Lung (tissue), 12 donors: ENCODE measurements around the gene DDX10. TPM values are rescaled to one million over a fixed set of nuclear protein-coding genes. Genes with fewer than 3 reads are reported as not detected.

Source experiments
- ATAC-seq: fragments of 200-7000 bp; cut with Tn5 transposase; one replicate; pipeline ENCODE4 v1.9.1; 2020; ENCODE audit warnings: moderate number of reproducible peaks; ENCODE audit not compliant: insufficient read depth, low FRiP score
- DNase-seq, 3 donors: peaks; one replicate each; pipeline ENCODE4 v3.0.0-alpha.2; 2013 to 2017
- H3K27ac ChIP-seq, 2 donors: one replicate each; pipeline ENCODE4 v1.5.1; 2013; ENCODE audit warnings: mild to moderate bottlenecking in 2 of 2, moderate library complexity in 2 of 2, control low read depth in 1 of 2, inconsistent platforms in 1 of 2, low read depth in 1 of 2, low read length in 1 of 2
- H3K27me3 ChIP-seq, 3 donors: one replicate each; pipeline ENCODE4 v1.5.1; 2013; ENCODE audit warnings: low read length in 2 of 3; ENCODE audit not compliant: control insufficient read depth in 3 of 3, insufficient read depth in 3 of 3
- H3K36me3 ChIP-seq, 4 donors: one replicate each; pipeline ENCODE4 v1.5.1; 2013; ENCODE audit warnings: low read length in 4 of 4, mild to moderate bottlenecking in 1 of 4, moderate library complexity in 1 of 4; ENCODE audit not compliant: control insufficient read depth in 4 of 4, insufficient read depth in 4 of 4
- H3K4me1 ChIP-seq, 5 donors: one replicate each; pipeline ENCODE4 v1.5.1; 2013; ENCODE audit warnings: low read length in 5 of 5, mild to moderate bottlenecking in 2 of 5, moderate library complexity in 1 of 5; ENCODE audit not compliant: control insufficient read depth in 5 of 5, insufficient read depth in 5 of 5
- H3K4me3 ChIP-seq: one replicate; pipeline ENCODE4 v1.5.1; 2013; ENCODE audit warnings: mild to moderate bottlenecking, control low read depth, moderate library complexity
- H3K9ac ChIP-seq, 2 donors: one replicate each; pipeline ENCODE4 v1.5.1; 2013; ENCODE audit warnings: low read length in 2 of 2, control low read depth in 1 of 2; ENCODE audit not compliant: insufficient read depth in 1 of 2
- H3K9me3 ChIP-seq, 4 donors: one replicate each; pipeline ENCODE4 v1.5.1; 2013; ENCODE audit warnings: low read length in 3 of 4, mild to moderate bottlenecking in 1 of 4, moderate library complexity in 1 of 4; ENCODE audit not compliant: control insufficient read depth in 4 of 4, insufficient read depth in 3 of 4
- WGBS, 2 donors: extraction: QIAGEN DNeasy Blood & Tissue Kit; methylation state at CpG; one replicate each; pipeline ENCODE4 v1.1.7; 2013; 5-methylcytosine and 5-hydroxymethylcytosine counted together
- polyA plus RNA-seq, 2 donors: library from polyadenylated mRNA; stranded (reverse); fragments of 200-250 nt; gene quantifications; one replicate each; pipeline ENCODE4 v1.2.1, GENCODE V29; 2013
- total RNA-seq, 2 donors: library from RNA; depleted of rRNA in 1 of 2; stranded (reverse); fragments of >200 nt in 1 of 2; gene quantifications; one replicate each; pipeline ENCODE4 v1.2.1, GENCODE V29; 2014 to 2021
- TF ChIP-seq, protein P1 (sequence below): IDR thresholded peaks from 2 replicates; pipeline ENCODE4 v1.5.1; 2012; ENCODE audit warnings: mild to moderate bottlenecking; ENCODE audit errors: control extremely low read depth, extremely low read depth
- donor health status: control.
- donor health status: control.
- donor health status: Bipolar disorder and iron deficiency.
- donor health status: healthy.
- donor health status: DM: yes; HTN: yes; CAD: no.

DDX10 gene
- total and polyA plus RNA-seq, 4 donors, result 13.9 to 30.5 (median 18.8) TPM

DNA sequence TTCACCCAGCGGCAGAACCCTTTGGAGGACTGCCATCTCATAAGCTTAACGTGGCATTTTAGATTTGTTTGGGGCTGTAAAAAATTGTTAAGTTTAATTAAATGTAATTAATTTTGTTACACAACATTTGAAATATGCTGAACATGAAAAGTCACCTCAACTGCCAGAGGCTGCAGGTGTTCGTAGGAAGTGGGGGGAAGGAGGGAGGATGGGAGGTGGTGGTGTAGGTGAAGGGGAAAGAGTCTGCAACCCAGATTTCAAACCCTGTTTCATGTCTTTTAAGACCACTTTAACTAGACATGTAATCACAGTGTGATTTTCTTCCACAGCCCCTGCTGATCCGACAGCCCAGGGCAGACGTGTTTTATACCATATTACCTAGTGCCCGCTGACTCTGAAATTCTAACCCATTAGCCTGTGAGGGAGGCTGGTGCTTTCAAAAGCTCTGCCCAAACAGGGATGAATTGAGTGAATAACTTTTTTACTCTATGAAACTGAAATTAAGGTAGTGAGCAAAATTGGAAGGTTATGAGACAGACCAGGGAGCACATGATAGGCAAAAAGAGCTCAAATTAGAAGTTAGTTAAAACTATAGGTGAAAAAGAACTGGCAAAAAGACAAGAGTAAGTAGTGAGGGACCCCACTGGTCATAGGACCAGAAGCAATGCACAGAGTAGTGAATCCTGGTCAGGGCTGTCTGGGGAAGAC lies 279.8 kb downstream of the DDX10 start:
- Histone ChIP-seq H3K4me3 (no peak overlapping the region), H3K4me1 (no peaks in the 10 kb centered on the region), H3K9me3 (no peaks in the 10 kb centered on the region), H3K36me3 (peaks cover 0 to 10% (median 3%) of the 10 kb centered on the region in 4 donors), H3K9ac (no peak overlapping the region), H3K27ac (no peak overlapping the region), H3K27me3 (no peaks in the 10 kb centered on the region)
- TF ChIP-seq, protein P1, sequence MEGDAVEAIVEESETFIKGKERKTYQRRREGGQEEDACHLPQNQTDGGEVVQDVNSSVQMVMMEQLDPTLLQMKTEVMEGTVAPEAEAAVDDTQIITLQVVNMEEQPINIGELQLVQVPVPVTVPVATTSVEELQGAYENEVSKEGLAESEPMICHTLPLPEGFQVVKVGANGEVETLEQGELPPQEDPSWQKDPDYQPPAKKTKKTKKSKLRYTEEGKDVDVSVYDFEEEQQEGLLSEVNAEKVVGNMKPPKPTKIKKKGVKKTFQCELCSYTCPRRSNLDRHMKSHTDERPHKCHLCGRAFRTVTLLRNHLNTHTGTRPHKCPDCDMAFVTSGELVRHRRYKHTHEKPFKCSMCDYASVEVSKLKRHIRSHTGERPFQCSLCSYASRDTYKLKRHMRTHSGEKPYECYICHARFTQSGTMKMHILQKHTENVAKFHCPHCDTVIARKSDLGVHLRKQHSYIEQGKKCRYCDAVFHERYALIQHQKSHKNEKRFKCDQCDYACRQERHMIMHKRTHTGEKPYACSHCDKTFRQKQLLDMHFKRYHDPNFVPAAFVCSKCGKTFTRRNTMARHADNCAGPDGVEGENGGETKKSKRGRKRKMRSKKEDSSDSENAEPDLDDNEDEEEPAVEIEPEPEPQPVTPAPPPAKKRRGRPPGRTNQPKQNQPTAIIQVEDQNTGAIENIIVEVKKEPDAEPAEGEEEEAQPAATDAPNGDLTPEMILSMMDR, result no peak
- no peak for ATAC-seq
- 94 to 97% methylated on average over 6 of the region's 6 CpGs for whole genome bisulfite sequencing, 2 donors
- no peak for DNase-seq

DNA sequence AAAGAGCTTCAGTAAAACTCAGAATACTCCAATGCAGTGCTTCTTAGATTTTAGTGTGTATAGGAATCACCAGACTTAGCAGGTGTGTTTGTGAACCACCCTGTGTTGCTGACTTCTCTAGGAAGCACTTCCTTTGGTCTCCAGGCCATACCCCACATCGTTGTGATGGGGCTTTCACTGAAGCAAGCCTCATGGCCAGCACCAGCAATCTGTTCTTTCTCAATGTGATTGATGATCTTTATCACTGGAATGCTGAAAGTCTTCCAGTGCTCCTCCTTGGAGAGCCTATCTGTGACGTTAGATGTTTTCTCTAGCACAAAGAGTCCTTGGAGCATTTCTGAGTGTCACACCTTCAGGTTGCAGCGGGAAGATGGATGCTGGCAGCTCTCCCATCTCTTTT lies 280.5 kb downstream of the DDX10 start:
- no peak overlapping the region for H3K4me3 ChIP-seq
- peaks cover 0 to 7% (median 3%) of the 10 kb centered on the region in 4 donors for H3K36me3 ChIP-seq
- no peak overlapping the region for H3K27ac ChIP-seq
- no peaks in the 10 kb centered on the region for H3K4me1 ChIP-seq
- H3K9me3 ChIP-seq, result no peaks in the 10 kb centered on the region
- H3K9ac ChIP-seq, result no peak overlapping the region
- 77 to 80% methylated on average over 3 of the region's 3 CpGs for WGBS, 2 donors
- TF ChIP-seq, protein P1, result no peak
- no peak for DNase-seq
- H3K27me3 ChIP-seq, result no peaks in the 10 kb centered on the region
- ATAC-seq, result no peak

DNA sequence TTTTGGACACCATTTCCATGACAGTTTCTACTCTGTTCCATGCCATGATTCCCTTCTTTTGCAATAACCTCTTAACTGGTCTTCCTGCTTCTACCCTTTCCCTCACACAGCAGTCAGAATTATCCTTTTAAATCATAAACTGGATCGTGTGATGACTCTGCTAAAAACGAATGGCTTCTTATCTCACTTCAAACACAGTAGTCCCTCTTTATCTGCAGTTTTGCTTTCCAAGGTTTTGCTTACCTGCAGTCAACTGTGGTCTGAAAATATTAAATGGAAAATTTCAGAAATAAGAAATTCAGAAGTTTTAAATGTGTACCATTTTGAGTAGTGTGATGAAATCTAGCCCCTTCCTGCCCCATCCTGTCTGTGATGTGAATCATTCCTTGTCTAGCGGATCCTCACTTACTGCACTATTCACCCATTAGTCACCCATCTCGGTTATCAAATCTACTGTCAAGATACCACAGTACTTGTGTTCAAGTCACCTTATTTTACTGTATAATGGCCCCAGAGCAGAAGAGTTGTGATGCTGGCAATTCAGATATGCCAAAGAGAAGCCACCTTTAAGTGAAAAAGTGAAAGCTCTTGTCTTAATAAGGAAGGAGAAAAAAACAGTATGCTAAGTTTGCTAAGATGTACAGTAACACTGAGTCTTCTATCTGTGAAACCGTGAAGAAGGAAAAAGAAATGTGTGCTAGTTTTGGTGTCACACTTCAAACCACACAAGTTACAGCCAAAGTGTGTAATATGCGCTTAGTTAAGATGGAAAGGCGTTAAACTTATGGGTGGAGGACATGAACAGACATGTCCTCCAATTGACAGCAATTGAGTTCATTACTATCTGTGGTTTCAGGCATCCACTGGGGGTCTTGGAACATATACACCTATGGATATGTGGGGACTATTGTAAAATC lies 283.0 kb downstream of the DDX10 start:
- H3K36me3 ChIP-seq, result no peaks in the 10 kb centered on the region
- TF ChIP-seq, protein P1, result no peak
- no peak for ATAC-seq
- no peak for DNase-seq
- no peaks in the 10 kb centered on the region for H3K27me3 ChIP-seq
- H3K4me1 ChIP-seq, result no peaks in the 10 kb centered on the region
- H3K4me3 ChIP-seq, result no peak overlapping the region
- H3K27ac ChIP-seq, result no peak overlapping the region
- H3K9ac ChIP-seq, result no peak overlapping the region
- WGBS, 2 donors, result 89 to 95% methylated on average over 7 of the region's 7 CpGs
- H3K9me3 ChIP-seq, result no peaks in the 10 kb centered on the region
